NCI-H187 treated with DMSO at 0.1 percent for 48 hours (cell line): ENCODE data around the gene SLC26A6.

ENCODE experiments used
- DNase-seq: peaks from one replicate; lab custom pipeline; 2025; lab: John Stamatoyannopoulos, UW

Gene SLC26A6

GRCh38 chr3:48661501-48662144, 26.4 kb upstream of the SLC26A6 start:
- no peak for DNase-seq

DNA sequence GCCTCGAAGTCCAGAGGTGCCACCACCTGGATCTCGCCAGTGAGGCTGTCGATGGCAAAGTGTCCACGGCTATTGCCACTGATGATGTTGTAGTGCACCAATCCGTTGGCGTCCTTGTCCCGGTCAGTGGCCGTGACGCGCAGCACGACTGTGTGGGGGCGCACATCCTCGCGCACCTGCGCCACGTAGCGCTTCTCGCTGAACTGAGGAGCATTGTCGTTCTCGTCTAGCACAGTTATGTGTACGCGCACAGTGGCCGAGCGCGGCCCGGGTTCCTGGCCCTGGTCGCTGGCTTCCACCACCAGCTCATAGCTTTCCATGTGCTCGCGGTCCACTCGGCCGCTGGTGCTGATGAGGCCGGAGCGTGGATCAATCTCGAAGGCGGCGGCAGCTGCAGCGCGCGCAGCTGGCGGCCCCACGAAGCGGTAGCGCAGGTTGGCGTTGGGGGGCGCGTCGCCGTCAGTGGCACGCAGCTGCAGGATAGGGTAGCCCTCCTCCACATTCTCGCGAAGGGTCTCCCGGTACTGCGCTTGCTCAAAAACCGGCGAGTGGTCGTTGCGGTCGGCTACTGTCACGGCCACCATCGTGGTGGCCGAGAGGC, 25.6 kb upstream of the SLC26A6 start:
- no peak for DNase-seq

- no peak for DNase-seq
Observed at GRCh38 chr3:48656841-48657281, 21.6 kb upstream of the SLC26A6 start.

DNA sequence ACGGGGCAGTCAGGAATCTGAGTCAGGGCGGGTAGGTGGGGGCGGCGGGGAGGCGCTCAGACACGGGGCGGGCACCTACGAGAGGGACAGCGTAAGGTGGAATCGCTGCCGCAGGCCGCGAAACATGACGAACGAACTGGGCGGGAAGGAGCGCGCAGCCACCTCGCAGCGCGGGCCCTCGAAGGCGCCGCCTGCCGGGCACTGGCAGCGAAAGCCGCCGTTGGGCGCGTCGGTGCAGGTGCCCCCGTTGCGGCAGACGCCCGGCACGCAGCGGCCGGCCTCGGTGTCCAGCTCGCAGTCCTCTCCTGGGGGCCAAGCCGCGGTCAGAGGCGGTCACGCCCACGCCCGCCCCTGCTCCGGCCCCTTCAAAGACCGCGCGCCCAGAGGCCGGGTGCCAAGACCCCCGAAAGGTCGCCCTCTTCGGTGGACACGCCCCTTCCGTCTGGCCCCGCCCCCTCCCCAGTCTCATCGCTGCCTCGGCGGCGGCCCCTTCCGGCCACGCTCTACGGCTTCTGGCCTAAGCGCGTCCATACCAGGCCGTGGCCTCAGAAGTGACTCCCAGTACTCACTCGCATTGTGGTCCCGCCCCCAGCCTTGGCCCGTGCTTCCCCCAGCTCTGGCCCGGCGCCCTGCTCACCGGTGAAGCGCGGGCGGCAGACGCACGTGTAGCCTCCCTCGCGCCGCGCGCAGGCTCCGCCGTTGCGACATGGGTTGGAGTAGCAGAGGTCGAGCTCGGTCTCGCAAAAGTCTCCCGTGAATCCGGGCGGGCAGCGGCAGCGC, 21.0 kb upstream of the SLC26A6 start:
- no peak for DNase-seq

DNA sequence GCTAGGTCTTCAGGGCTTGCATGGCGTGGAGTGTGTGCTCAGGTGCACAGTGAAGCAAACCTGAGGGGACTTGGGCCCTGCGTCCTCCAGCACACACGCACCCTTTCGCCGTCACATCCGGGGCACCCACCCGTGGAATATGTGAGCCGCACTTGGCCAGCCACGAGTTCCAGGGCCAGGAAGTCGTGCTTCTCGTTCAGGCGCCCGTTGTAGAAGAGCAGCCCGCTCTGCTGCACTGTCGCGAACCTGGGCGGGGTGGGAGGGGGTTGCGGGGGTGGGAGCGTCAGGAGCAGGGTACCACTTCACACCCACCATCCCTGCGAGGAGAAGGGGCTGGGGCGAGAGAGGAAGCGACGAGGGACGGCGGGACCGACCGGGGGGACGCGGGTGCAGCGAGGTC, 20.3 kb upstream of the SLC26A6 start:
- DNase-seq = no peak

- no peak for DNase-seq
Observed at GRCh38 chr3:48655063-48655462, 19.8 kb upstream of the SLC26A6 start.

GRCh38 chr3:48652923-48653715, 17.9 kb upstream of the SLC26A6 start:
- no peak for DNase-seq

DNA sequence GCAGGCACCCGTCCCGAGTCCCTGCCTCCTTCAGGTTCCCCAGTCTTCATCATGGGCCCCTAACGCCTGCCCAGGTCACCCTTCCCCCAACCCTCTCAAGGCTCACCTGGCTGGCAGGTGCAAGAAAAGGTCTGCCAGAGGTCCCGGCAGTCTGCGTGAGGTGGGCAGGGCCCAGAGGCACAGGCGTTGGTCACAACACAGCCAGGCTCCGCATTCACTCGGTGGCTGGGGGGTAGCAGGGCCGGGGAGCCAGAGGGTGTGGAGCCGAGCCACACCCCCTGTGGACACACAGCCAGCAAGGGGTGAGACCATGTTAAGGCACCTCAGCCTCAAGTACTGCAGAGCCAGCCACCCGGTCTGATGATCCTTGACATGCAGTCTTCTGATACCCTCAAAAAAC, 16.5 kb upstream of the SLC26A6 start:
- no peak for DNase-seq

GRCh38 chr3:48650723-48651122, 15.5 kb upstream of the SLC26A6 start:
- DNase-seq = no peak

- DNase-seq = no peak
Observed at GRCh38 chr3:48648188-48648850, 13.1 kb upstream of the SLC26A6 start.

- DNase-seq = no peak
Observed at GRCh38 chr3:48647714-48648113, 12.5 kb upstream of the SLC26A6 start.

- DNase-seq = no peak
Observed at GRCh38 chr3:48644898-48645760, 9.9 kb upstream of the SLC26A6 start.

GRCh38 chr3:48642605-48643004, 7.3 kb upstream of the SLC26A6 start:
- no peak for DNase-seq

DNA sequence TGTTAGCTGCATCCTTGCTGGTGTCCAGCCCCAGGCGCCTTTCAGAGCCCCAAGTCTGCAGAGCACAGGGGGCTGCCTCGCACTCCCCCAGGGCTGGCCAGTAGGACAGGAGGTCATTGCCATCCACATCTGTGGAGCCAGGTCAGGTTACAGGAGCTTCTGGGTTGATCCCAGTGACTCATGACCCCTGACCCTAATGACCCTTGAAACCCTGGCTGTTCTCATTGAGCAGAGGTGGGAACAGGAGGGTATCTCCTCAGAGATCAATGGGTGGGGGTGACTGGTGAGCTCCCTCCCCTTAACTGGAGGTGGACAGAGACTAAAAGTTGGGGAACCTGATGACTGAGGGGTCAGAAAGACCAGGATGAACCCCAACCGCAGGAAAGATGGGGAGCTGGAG, 6.1 kb upstream of the SLC26A6 start:
- no peak for DNase-seq

DNA sequence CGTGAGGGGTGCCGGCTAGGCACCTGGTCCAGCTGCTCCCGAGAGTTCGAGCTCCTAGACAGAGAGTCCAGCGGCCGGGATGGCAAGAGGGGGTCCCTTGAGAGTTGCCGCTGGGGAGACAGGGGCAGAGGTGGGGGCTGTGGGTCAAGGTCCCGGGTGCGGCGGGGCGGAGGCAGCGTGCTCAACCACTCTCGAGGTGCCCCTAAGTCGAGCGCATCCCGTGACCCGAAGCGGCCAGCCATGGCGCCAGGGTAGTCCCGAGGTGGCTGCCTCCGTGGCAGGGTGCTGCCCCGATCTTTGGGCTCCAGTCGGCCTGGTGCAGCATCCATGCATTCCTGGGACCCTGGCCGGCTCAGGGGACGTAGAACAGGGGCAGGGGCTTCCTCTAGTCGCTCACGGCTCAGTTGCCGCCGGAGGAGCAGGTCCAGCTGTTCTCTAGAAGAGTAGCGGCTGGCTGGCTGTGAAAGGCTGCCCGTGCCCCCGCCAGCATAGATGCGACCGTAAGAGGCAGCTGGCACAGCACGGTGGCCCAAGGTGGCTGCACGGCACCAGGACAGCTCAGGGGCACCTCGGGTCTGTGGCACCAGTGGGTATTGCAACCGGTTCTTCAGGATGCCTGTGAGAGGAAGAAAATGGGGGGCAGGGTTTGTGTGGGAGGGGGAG, 4.8 kb upstream of the SLC26A6 start:
- no peak for DNase-seq

DNA sequence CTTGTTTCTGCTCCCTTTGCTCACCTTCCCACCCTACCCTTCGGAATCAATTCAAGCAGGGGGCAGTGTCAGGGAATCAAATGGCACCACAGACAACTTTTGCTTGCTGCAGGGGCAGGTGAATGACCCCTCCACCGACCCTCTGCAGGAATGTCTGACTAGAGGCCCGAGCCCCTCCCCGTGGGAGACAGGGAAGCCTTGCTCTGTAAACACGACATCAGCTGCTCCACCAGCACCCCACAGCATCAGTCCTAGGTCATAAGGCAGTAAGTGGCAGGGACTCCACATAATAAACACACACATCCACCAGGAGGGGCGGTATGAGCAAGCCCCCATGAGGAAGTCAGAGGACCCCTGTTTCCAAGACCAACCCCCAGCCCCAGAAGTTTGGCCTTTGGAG, 2.0 kb upstream of the SLC26A6 start:
- DNase-seq = no peak

- DNase-seq = no peak
Observed at GRCh38 chr3:48636149-48636655, 941 bp upstream of the SLC26A6 start.

GRCh38 chr3:48634661-48635221, 520 bp downstream of the SLC26A6 start:
- DNase-seq = no peak

- no peak for DNase-seq
Observed at GRCh38 chr3:48633743-48634142, 1.5 kb downstream of the SLC26A6 start.

GRCh38 chr3:48633256-48633655, 2.0 kb downstream of the SLC26A6 start:
- no peak for DNase-seq
